Mononuclear cell (primary cell): ENCODE measurements around the gene TEAD1. TPM values are rescaled to one million over a fixed set of nuclear protein-coding genes. Genes with fewer than 3 reads are reported as not detected.

ENCODE experiments used
- H3K27me3 ChIP-seq: 2 replicates; pipeline ENCODE4 v1.6.0; 2011; ENCODE audit warnings: low read length, control low read depth; ENCODE audit not compliant: insufficient read depth
- H3K4me1 ChIP-seq: 2 replicates; pipeline ENCODE4 v1.5.1; 2011; ENCODE audit warnings: mild to moderate bottlenecking, low read length, control low read depth; ENCODE audit not compliant: insufficient read depth
- H3K4me3 ChIP-seq: 2 replicates; pipeline ENCODE4 v1.5.1; 2011; ENCODE audit warnings: mild to moderate bottlenecking, low read length, moderate library complexity
- H3K9me3 ChIP-seq: 2 replicates; pipeline ENCODE4 v1.5.1; 2011; ENCODE audit warnings: low read depth, mild to moderate bottlenecking, control low read depth, low read length
- total RNA-seq: library from RNA; depleted of rRNA; stranded (reverse); fragments of >200 nt; gene quantifications from one replicate; pipeline ENCODE4 v1.2.3, GENCODE V29; 2012

The TEAD1 gene
- total RNA-seq, 1 donor: not detected

DNA sequence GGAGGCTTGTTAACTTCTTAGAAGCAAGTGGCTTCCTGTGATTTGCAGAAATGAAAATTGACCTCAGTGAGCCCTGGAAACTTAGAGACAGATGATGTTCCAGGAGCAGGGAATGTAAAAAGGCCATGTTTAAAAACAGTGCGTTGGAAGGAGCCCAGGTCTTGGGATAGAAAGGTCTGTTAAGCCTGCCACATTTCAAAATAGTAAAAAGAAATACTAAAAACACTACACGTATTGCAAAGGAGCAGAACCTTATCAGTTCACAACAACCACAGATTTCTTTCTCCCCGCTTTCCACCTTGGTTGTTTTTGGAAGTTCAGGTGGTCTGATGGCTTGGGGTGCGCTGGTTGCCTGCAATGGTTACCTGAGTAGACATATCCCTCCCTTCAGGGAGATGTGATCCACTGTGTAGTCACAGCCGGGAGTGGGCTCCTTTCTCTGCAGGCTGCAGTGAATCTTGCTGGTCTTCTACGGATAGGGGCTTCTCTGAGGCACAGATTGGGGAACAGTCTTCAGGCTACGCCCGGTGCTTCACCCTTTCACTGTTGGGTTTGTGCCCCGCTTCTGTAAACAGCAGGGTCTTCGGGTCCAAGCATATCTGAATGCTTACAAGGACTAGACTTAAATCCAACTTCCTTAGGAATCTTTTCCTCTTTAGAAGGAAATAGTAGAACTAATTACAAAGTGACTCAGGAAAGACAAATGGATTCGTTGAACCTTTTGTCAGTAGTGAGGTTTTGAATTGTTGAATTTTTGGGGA, 1.9 kb downstream of the TEAD1 start:
- H3K4me1 ChIP-seq: peaks cover 8% of the 10 kb centered on the region
- no peak overlapping the region for H3K4me3 ChIP-seq
- H3K27me3 ChIP-seq: peaks cover 88% of the 10 kb centered on the region
- H3K9me3 ChIP-seq: no peaks in the 10 kb centered on the region

DNA sequence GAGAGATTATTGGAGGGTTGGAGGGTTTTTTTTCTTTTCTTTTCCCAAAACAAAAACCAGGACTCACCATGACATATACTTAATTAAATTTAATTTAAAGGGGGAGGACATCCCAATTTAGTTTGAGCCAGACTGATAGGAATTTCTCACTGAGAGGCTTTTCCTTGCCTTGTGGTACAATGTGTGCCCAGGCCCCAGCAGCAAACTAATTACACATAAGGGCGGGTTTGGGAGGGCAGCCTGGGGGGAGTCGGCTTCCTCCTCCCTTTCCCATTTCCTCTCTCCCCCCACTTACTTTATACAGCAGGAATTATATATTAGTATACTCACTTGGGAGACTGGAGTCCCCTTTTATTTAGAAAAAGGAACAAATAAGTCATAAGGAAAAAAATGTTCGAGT, 2.9 kb downstream of the TEAD1 start:
- Histone ChIP-seq H3K4me3 (no peak overlapping the region), H3K27me3 (peaks cover 88% of the 10 kb centered on the region), H3K4me1 (peaks cover 8% of the 10 kb centered on the region), H3K9me3 (no peaks in the 10 kb centered on the region)

- peaks cover 87% of the 10 kb centered on the region for H3K27me3 ChIP-seq
Measured at GRCh38 chr11:12678092-12678491, 3.9 kb downstream of the TEAD1 start.

DNA sequence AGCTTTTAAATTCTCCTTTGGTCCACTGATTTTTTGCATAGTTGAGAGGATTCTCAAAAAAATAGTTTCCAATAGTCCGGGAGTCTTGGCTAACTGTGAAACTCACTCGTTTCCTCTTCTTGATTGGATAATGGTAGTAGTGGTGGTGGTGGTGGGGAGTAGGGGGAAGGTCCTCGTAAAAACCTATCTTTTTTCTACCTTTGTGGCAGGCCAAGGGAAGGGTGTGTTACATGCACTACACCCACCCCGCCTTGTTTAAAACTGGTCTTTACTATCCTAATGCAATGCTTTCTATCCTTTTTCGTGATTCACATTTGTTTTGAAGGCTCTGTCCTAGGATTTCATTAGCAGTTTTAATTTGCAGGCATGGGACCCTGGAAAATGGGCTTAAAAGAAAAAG, 4.8 kb downstream of the TEAD1 start:
- Histone ChIP-seq H3K4me1 (no peaks in the 10 kb centered on the region), H3K4me3 (no peak overlapping the region), H3K27me3 (peaks cover 87% of the 10 kb centered on the region), H3K9me3 (no peaks in the 10 kb centered on the region)

More at GRCh38 chr11:12678092-12678491, 3.9 kb downstream of the TEAD1 start:
- H3K9me3 ChIP-seq: no peaks in the 10 kb centered on the region
- H3K4me1 ChIP-seq: peaks cover 8% of the 10 kb centered on the region
- H3K4me3 ChIP-seq: no peak overlapping the region

GRCh38 chr11:12679471-12679870, 5.2 kb downstream of the TEAD1 start:
- Histone ChIP-seq H3K27me3 (peaks cover 92% of the 10 kb centered on the region), H3K4me3 (no peak overlapping the region), H3K9me3 (no peaks in the 10 kb centered on the region), H3K4me1 (no peaks in the 10 kb centered on the region)

DNA sequence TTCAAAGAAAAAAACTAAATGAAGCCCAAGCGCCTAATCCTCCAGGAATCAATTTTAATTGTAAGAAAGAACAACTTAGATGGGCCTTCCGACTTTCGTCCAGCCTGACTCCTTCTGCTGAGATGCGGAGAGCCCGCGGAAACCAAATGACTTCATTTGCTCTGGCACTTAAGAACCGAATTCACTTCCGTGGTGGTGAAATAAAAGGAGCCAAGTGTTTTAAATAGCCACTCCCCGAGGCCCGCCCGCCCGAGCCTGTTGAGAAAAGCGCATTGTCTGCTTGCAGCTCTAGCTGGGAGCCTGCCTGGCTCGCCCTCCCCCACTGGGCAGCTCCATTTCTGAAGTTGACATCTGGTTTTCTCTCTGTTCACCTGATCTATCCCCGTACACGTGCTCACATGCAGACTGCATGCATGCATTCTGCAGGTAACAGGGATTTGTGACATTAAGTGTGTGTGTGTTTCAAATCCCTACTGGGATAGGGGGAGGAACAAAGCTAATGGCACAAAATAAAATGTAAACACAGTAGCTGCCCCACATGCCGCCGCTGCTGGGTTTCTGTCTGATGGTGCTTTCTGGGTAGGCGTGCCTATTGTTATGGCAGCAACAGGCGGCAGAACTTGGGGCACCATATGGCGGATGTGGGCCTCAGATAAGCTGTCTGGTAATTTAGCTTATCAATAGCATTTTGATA, 6.2 kb downstream of the TEAD1 start:
- H3K9me3 ChIP-seq: no peaks in the 10 kb centered on the region
- H3K4me1 ChIP-seq: no peaks in the 10 kb centered on the region
- H3K4me3 ChIP-seq: no peak overlapping the region
- H3K27me3 ChIP-seq: peaks cover 91% of the 10 kb centered on the region

- no peaks in the 10 kb centered on the region for H3K4me1 ChIP-seq
- H3K4me3 ChIP-seq: no peak overlapping the region
- H3K27me3 ChIP-seq: peaks cover 86% of the 10 kb centered on the region
- no peaks in the 10 kb centered on the region for H3K9me3 ChIP-seq
Measured at GRCh38 chr11:12680940-12681258, 6.7 kb downstream of the TEAD1 start.

- H3K9me3 ChIP-seq: no peaks in the 10 kb centered on the region
- peaks cover 81% of the 10 kb centered on the region for H3K27me3 ChIP-seq
- no peak overlapping the region for H3K4me3 ChIP-seq
- H3K4me1 ChIP-seq: no peaks in the 10 kb centered on the region
Measured at GRCh38 chr11:12681466-12681865, 7.2 kb downstream of the TEAD1 start.

DNA sequence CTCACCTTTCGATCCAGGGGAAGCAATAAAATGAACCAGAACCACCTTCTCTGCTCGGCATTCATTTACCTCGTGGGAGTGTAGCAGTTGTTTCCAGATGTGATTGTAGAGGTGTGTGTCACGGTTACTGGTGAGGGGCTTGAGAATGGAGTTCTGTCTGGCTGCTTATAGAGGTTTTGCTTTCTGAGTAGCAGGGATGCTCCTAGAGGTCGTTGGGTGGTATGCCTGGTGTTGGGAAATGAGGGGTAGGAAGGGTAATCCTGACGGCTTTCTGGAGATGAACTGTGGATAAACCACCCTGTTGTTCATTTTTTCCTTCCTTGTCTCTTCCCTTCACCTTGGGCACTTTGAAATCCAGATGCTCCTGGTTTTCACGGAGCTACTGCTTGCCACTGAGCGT, 8.1 kb downstream of the TEAD1 start:
- H3K9me3 ChIP-seq: no peaks in the 10 kb centered on the region
- peaks cover 76% of the 10 kb centered on the region for H3K27me3 ChIP-seq
- H3K4me3 ChIP-seq: no peak overlapping the region
- no peaks in the 10 kb centered on the region for H3K4me1 ChIP-seq

- Histone ChIP-seq H3K4me1 (no peaks in the 10 kb centered on the region), H3K27me3 (peaks cover 74% of the 10 kb centered on the region), H3K4me3 (no peak overlapping the region), H3K9me3 (no peaks in the 10 kb centered on the region)
Measured at GRCh38 chr11:12682737-12683500, 8.7 kb downstream of the TEAD1 start.

GRCh38 chr11:12683874-12684273, 9.7 kb downstream of the TEAD1 start:
- H3K4me1 ChIP-seq: no peaks in the 10 kb centered on the region
- H3K4me3 ChIP-seq: no peak overlapping the region
- H3K9me3 ChIP-seq: no peaks in the 10 kb centered on the region
- H3K27me3 ChIP-seq: peaks cover 68% of the 10 kb centered on the region

DNA sequence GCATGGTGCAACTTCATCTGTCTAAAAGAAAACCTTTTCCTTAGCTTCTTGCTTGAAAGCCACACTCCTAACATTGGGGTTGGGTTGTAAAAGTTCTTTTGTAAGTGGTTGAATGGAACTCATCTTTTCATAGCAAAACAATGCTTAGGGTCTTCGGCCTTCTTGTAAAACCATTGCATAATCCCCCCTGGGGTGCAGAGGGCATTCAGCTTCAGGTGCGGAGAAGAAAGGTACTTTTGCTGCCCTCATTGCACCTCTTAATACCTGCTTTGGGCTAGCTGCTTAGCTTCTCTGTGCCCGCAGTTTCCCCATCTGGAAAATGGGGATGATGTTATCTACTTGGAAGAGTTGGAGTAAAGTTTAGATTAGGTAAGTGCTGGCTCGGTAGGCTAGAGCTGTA, 10.1 kb downstream of the TEAD1 start:
- no peak overlapping the region for H3K4me3 ChIP-seq
- no peaks in the 10 kb centered on the region for H3K9me3 ChIP-seq
- H3K27me3 ChIP-seq: peaks cover 65% of the 10 kb centered on the region
- no peaks in the 10 kb centered on the region for H3K4me1 ChIP-seq

- Histone ChIP-seq H3K4me1 (no peaks in the 10 kb centered on the region), H3K27me3 (peaks cover 63% of the 10 kb centered on the region), H3K9me3 (no peaks in the 10 kb centered on the region), H3K4me3 (no peak overlapping the region)
Measured at GRCh38 chr11:12684816-12685215, 10.6 kb downstream of the TEAD1 start.

GRCh38 chr11:12685229-12685628, 11.0 kb downstream of the TEAD1 start:
- Histone ChIP-seq H3K9me3 (no peaks in the 10 kb centered on the region), H3K27me3 (peaks cover 59% of the 10 kb centered on the region), H3K4me3 (no peak overlapping the region), H3K4me1 (no peaks in the 10 kb centered on the region)

DNA sequence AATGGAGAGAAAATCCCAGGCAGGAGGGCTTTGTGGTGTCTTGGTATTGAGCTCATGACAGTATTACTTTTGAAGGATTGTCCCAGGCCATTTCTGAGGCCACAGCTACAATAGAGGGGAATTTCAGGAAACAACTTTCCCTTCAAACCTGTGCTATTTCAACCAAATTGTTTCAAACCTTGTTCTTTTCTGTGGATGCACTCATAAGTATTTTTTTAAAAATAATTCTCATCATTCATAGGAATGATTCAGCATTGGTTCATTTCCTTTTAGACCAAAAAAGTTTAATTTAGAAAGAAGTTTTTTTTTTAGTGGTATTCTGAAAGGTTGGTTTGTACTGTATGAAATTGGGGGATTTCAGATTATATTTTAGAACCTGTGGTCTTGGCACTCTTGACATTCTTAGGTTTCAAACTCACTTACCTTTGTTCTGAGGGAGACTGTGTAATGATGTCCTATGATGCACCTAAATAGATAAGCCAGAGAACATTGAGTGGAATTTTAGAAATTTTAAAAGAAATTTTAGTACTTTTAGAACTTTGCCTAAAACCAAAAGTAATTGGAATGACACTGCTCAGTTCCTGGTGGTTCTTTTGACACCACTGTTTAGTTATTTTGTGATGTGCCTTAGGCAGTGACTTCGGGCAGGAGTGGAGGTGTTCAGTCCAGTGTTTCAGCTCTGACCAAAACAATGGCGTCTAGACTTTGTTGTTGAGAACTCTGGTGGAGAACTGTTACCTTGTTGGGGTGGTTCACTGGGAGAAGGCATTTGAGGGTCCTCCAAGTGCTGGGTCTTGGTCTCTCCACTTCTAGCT, 12.2 kb downstream of the TEAD1 start:
- Histone ChIP-seq H3K27me3 (peaks cover 53% of the 10 kb centered on the region), H3K9me3 (no peaks in the 10 kb centered on the region), H3K4me1 (no peaks in the 10 kb centered on the region), H3K4me3 (no peak overlapping the region)
